Progenitor cell of endocrine pancreas (in vitro differentiated cells): ENCODE measurements around the gene RRH. TPM values are rescaled to one million over a fixed set of nuclear protein-coding genes. Genes with fewer than 3 reads are reported as not detected.

ENCODE experiments used
- DNase-seq: peaks from one replicate; pipeline ENCODE4 v3.0.0; 2021; ENCODE audit warnings: low spot score; ENCODE audit not compliant: unreplicated experiment
- H3K27ac Mint-ChIP-seq: 2 replicates; pipeline ENCODE4 v1.8.0; 2021; ENCODE audit warnings: mild to moderate bottlenecking, moderate library complexity, mixed read lengths
- H3K27me3 Mint-ChIP-seq: 2 replicates; pipeline ENCODE4 v1.8.0; 2021; ENCODE audit warnings: mixed read lengths
- H3K36me3 Mint-ChIP-seq: 2 replicates; pipeline ENCODE4 v1.8.0; 2022; ENCODE audit warnings: mixed read lengths; ENCODE audit not compliant: insufficient read depth
- H3K4me1 Mint-ChIP-seq: 2 replicates; pipeline ENCODE4 v1.8.0; 2021; ENCODE audit warnings: low read depth, mixed read lengths
- H3K4me3 Mint-ChIP-seq: 2 replicates; pipeline ENCODE4 v1.8.0; 2021; ENCODE audit warnings: low read depth, mild to moderate bottlenecking, moderate library complexity, mixed read lengths
- H3K9me3 Mint-ChIP-seq: 2 replicates; pipeline ENCODE4 v1.8.0; 2021; ENCODE audit warnings: low read depth, mixed read lengths
- total RNA-seq: library from RNA; stranded (reverse); gene quantifications from 2 replicates; pipeline ENCODE4 v1.2.1, GENCODE V29; 2021
- TF ChIP-seq, protein P1 (sequence below): fragments of 200-600 bp; sonication (generic); IDR thresholded peaks from one replicate; pipeline ENCODE4 v1.5.0; 2021; ENCODE audit warnings: antibody characterized with exemption, mild to moderate bottlenecking; ENCODE audit not compliant: unreplicated experiment

RRH gene
- total RNA-seq, 1 donor from 2014 or later: 0.57 TPM

DNA sequence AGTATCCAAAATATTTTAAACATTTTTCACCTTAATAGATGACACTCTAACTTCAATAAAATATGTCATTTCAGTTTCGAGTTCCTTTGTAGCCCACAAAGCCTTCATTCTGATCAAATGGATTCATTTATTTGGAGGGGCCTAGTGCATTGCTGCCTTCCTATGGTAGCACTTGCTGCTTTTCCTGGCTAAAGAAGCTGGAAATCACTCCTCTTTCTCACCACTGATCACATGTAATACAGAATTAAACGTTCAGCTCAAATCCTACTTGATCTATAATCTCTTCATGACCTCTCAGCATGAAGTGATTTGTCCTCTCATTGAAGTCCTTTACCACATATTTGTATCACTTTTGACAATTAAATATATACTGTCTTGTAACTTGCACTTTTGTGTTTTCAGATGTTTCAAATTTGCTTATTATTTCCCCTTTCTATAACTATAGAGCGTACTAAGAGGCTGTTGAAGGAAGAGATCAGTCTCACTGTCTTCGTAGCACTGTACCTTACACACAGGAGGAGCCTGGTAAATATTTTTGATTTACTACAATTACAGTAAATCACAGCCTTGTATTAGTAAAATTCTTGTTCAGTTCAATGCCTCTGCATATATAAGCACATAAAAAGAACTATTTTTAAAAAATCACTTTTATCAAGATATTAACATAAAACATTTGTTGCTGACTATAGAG is 26.5 kb upstream of the RRH start:
- Mint-ChIP-seq H3K9me3 (peaks cover 5% of the 10 kb centered on the region), H3K27ac (no peak overlapping the region), H3K27me3 (no peaks in the 10 kb centered on the region), H3K4me1 (no peaks in the 10 kb centered on the region), H3K4me3 (no peak overlapping the region), H3K36me3 (no peaks in the 10 kb centered on the region)
- DNase-seq: no peak
- TF ChIP-seq, protein P1, sequence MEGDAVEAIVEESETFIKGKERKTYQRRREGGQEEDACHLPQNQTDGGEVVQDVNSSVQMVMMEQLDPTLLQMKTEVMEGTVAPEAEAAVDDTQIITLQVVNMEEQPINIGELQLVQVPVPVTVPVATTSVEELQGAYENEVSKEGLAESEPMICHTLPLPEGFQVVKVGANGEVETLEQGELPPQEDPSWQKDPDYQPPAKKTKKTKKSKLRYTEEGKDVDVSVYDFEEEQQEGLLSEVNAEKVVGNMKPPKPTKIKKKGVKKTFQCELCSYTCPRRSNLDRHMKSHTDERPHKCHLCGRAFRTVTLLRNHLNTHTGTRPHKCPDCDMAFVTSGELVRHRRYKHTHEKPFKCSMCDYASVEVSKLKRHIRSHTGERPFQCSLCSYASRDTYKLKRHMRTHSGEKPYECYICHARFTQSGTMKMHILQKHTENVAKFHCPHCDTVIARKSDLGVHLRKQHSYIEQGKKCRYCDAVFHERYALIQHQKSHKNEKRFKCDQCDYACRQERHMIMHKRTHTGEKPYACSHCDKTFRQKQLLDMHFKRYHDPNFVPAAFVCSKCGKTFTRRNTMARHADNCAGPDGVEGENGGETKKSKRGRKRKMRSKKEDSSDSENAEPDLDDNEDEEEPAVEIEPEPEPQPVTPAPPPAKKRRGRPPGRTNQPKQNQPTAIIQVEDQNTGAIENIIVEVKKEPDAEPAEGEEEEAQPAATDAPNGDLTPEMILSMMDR: no peak

DNA sequence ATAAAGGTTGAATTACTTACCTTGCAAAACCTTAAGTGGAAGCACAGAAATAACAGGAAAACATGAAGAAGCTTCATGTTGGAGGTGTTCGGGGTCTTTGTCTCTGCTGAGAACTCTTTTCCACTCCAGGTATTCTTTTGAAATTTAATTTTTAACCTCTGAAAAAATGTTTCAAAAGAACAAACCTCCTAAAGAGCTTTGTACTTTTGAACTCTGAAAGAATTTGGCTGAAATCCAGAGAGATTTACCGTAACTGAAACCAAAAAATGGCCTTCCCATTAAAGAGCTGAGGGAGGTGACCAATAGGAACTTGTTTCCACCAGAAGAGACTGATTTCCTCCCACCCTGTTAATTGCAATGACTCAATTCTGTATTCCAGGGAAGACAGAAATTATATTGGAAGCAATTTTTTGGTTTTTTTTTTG is 25.9 kb upstream of the RRH start, which contains the start of gene CFI:
Gene CFI (minus strand): TSS at position 105 of the 425 bp plus-strand sequence. CDS start 28 bp downstream, at position 77.
- peaks cover 5% of the 10 kb centered on the region for H3K9me3 Mint-ChIP-seq
- no peaks in the 10 kb centered on the region for H3K4me1 Mint-ChIP-seq
- TF ChIP-seq, protein P1: no peak
- no peak for DNase-seq
- H3K4me3 Mint-ChIP-seq: no peak within 1 kb of the TSS
- H3K27me3 Mint-ChIP-seq: no peaks in the 10 kb centered on the region
- H3K36me3 Mint-ChIP-seq: no peaks in the 10 kb centered on the region
- H3K27ac Mint-ChIP-seq: peak within 1 kb of the TSS; percentile 6

DNA sequence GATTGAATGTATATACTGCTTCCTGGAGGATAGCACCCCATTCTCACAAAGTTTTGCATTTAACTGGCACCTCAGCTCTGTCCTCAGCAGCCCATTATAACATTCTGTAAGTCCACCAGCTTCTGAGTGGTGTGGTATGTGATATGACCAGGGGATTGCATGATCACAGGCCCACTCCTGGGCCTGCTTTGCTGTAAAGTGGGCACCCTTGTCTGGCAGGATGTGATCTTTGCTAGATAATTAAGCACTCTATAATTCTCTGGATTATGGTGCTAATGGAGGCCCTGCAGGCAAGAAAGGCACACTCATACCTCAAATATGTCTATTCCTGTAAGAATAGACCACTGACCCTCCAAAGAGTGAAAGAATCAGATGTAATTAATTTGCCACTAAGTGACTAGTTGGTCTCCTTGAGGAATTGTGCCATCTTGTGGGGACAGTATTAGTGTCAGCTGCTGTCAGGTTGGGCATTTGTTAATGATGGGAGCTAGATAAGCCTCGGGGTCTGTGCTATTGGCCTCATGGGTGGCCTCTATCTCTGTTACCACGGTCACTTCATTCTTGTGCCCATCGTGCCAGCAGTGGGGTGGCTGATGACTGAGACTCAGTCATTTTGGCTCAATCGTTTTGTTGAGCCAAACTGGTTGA is 23.7 kb upstream of the RRH start:
- TF ChIP-seq, protein P1: no peak
- peak overlapping the region; percentile 24 for H3K27ac Mint-ChIP-seq
- no peaks in the 10 kb centered on the region for H3K27me3 Mint-ChIP-seq
- DNase-seq: no peak
- H3K9me3 Mint-ChIP-seq: no peaks in the 10 kb centered on the region
- no peak overlapping the region for H3K4me3 Mint-ChIP-seq
- no peaks in the 10 kb centered on the region for H3K4me1 Mint-ChIP-seq
- no peaks in the 10 kb centered on the region for H3K36me3 Mint-ChIP-seq

DNA sequence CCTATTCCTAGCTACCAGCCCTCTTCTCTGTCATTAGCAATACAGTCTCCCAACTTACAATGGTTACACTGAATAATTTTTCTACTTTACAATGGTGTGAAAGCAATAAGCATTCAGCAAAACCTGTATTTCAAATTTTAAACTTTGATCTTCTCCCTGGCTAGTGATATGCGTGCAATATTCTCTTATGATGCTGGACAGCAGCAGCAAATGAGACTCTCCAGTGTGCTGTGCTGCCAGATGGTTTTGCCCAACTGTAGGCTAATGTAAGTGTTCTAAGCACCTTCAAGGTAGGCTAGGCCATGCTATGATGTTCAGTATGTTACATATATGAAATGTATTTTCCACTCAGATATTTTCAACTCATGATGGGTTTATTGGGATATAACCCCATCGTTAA is 18.1 kb upstream of the RRH start:
- no peaks in the 10 kb centered on the region for H3K36me3 Mint-ChIP-seq
- peaks cover 1% of the 10 kb centered on the region for H3K4me1 Mint-ChIP-seq
- TF ChIP-seq, protein P1: no peak
- no peak for DNase-seq
- H3K9me3 Mint-ChIP-seq: no peaks in the 10 kb centered on the region
- no peaks in the 10 kb centered on the region for H3K27me3 Mint-ChIP-seq
- H3K4me3 Mint-ChIP-seq: no peak overlapping the region
- no peak overlapping the region for H3K27ac Mint-ChIP-seq

DNA sequence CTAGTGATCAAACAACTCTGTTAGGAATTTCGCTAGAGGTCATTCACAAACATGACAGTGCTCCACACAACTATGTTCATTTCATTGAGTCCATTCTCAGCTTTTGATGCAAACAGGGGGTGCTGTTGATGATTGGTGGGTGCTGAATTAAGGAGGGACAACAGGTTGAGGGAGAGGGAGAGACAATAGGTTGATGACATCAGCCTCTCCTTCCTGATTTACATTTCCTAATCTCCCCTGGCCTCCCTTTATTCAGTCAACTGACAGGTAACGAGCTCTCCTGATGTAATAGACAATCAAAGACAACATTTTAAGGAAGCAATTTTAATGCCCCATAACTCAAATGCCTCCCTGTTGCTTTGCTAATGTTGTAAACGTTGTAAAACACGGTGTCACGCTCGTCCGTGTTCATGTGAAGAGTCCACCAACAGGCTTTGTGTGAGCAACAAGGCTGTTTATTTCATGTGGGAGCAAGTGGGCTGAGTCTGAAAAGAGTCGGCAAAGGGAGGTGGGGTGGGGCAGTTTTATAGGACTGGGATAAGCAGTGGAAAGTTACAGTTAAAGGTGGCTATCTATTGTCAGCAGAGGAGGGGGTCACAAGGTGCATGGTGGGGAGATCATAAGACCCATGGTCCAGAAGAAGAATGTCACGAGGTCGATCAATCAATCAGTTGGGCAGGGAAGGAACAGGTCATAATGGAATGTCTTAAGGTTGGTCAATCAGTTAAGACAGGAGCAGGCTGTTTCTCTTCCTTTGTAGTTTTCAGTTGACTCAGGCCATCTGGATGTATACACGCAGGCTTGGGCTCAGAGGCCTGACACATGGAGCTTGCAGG is 17.0 kb upstream of the RRH start:
- Mint-ChIP-seq H3K36me3 (no peaks in the 10 kb centered on the region), H3K9me3 (no peaks in the 10 kb centered on the region), H3K27ac (no peak overlapping the region), H3K4me1 (peaks cover 5% of the 10 kb centered on the region), H3K4me3 (no peak overlapping the region), H3K27me3 (no peaks in the 10 kb centered on the region)
- no peak for DNase-seq
- TF ChIP-seq, protein P1: no peak
